ENCODE results near the gene FAM187B.

GRCh38 chr19:35271546-35271945 lies 43.0 kb upstream of the FAM187B start:
- TF ChIP-seq CTCF (conservative IDR thresholded peaks at IDR 0.05; ENCODE audit: low read depth in 2 of 2) (no peak), POLR2AphosphoS5 (IDR thresholded peaks at IDR 0.05; ENCODE audit: low read depth) (no peak), EZH2phosphoT487 (IDR thresholded peaks at IDR 0.05; ENCODE audit: unreplicated experiment) (no peak), REST (IDR thresholded peaks at IDR 0.05; ENCODE audit: unreplicated experiment) (no peak), EZH2 (IDR thresholded peaks at IDR 0.05; ENCODE audit: low read depth, unreplicated experiment) (no peak), STAT1 (IDR thresholded peaks at IDR 0.05; ENCODE audit: unreplicated experiment) (no peak), JUNB (IDR thresholded peaks at IDR 0.05; ENCODE audit: unreplicated experiment) (no peak), CREB1 (CRISPR knock-in tag; IDR thresholded peaks at IDR 0.05; ENCODE audit: low read depth) (no peak), ZNF331 (CRISPR knock-in tag; IDR thresholded peaks at IDR 0.05; ENCODE audit: low read depth) (no peak)
